ENCODE data around the gene KLKB1.

KLKB1 gene

GRCh38 chr4:186203406-186203805 is 23.9 kb upstream of the KLKB1 start:
- in situ Hi-C loops (cut with HindIII; ENCODE audit: low pct_unique_long_range_greater_than_20kb, low sequenced_read_pairs), result no loop called here
- no peak for DNase-seq (ENCODE audit: low read depth in 1 of 2, low spot score in 1 of 2)
- no peak for TF ChIP-seq JUND (IDR thresholded peaks at IDR 0.05; ENCODE audit: low read depth)

- in situ Hi-C loops (cut with HindIII; ENCODE audit: low pct_unique_long_range_greater_than_20kb, low sequenced_read_pairs), result no loop called here
- TF ChIP-seq JUND (IDR thresholded peaks at IDR 0.05; ENCODE audit: low read depth), result no peak
- no peak for DNase-seq (ENCODE audit: low read depth in 1 of 2, low spot score in 1 of 2)
Observed at GRCh38 chr4:186204103-186204559, 23.2 kb upstream of the KLKB1 start.

GRCh38 chr4:186204686-186205085 is 22.6 kb upstream of the KLKB1 start:
- no peak for DNase-seq (ENCODE audit: low read depth in 1 of 2, low spot score in 1 of 2)
- no peak for TF ChIP-seq JUND (IDR thresholded peaks at IDR 0.05; ENCODE audit: low read depth)
- in situ Hi-C loops (cut with HindIII; ENCODE audit: low pct_unique_long_range_greater_than_20kb, low sequenced_read_pairs), result no loop called here

- in situ Hi-C loops (cut with HindIII; ENCODE audit: low pct_unique_long_range_greater_than_20kb, low sequenced_read_pairs), result no loop called here
- TF ChIP-seq JUND (IDR thresholded peaks at IDR 0.05; ENCODE audit: low read depth), result no peak
- DNase-seq (ENCODE audit: low read depth in 1 of 2, low spot score in 1 of 2), result no peak
Observed at GRCh38 chr4:186205156-186205555, 22.2 kb upstream of the KLKB1 start.

GRCh38 chr4:186216465-186217024 is 10.8 kb upstream of the KLKB1 start:
- TF ChIP-seq JUND (IDR thresholded peaks at IDR 0.05; ENCODE audit: low read depth), result no peak
- no peak for DNase-seq (ENCODE audit: low read depth in 1 of 2, low spot score in 1 of 2)
- in situ Hi-C loops (cut with HindIII; ENCODE audit: low pct_unique_long_range_greater_than_20kb, low sequenced_read_pairs), result no loop called here

- TF ChIP-seq JUND (IDR thresholded peaks at IDR 0.05; ENCODE audit: low read depth), result no peak
- no peak for DNase-seq (ENCODE audit: low read depth in 1 of 2, low spot score in 1 of 2)
- in situ Hi-C loops (cut with HindIII; ENCODE audit: low pct_unique_long_range_greater_than_20kb, low sequenced_read_pairs), result no loop called here
Observed at GRCh38 chr4:186217733-186218293, 9.5 kb upstream of the KLKB1 start.

- in situ Hi-C loops (cut with HindIII; ENCODE audit: low pct_unique_long_range_greater_than_20kb, low sequenced_read_pairs), result no loop called here
- TF ChIP-seq JUND (IDR thresholded peaks at IDR 0.05; ENCODE audit: low read depth), result no peak
- DNase-seq (ENCODE audit: low read depth in 1 of 2, low spot score in 1 of 2), result peak in 1 of 2 experiments; percentile 6
Observed at GRCh38 chr4:186221624-186222023, 5.7 kb upstream of the KLKB1 start.

DNA sequence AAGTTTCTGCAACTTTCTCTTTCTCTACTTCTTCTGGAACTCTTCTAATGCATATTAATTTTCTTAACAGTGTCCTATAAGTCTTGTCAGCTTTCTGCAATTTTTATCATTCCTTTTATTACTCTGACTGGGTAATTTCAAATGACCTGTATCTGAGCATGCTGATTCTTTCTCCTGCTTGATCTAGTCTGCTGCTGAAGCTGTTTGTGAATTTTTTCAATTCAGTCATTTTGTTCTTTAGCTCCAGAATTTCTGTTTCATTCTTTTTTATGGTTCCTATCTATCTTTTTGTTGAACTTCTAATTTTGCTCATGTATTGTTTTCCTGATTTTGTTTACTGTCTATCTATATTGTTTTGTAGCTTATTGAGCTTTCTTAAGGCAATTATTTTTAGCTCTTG is 1.5 kb upstream of the KLKB1 start:
- TF ChIP-seq JUND (IDR thresholded peaks at IDR 0.05; ENCODE audit: low read depth), result no peak
- DNase-seq (ENCODE audit: low read depth in 1 of 2, low spot score in 1 of 2), result no peak
- in situ Hi-C loops (cut with HindIII; ENCODE audit: low pct_unique_long_range_greater_than_20kb, low sequenced_read_pairs), result no loop called here

DNA sequence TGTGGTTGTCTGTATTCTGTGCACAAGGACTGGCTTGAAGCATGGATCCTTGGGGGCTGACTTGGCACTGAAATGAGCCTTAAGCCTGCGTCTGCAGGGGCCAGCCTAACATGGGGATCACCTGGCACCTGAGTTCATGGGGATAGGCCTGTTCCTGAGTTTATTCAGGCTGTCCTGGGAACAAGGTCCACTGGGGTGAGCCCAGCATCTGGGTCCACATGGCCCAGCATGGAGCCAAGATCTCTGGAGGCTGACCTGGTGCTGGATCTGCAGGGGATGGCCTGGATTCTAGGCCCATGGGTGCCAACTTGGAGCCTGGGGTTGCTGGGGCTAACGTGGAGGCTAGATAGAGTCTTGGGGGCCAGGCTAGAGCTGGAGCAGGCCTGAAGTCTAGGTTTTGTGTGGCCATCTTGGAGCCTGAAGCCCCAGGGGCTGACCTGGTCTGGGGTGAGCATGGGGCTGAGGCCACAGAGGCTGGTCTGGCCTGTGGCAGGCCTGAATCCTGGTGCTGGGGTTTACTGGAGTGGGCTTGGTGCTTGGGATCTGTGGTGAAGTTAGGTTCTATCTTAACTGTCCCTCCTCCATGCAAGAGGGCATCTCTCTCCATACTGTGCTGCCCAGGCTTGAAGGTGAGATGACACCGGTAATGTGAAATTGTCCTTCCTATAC is 652 bp upstream of the KLKB1 start:
- in situ Hi-C loops (cut with HindIII; ENCODE audit: low pct_unique_long_range_greater_than_20kb, low sequenced_read_pairs), result no loop called here
- TF ChIP-seq JUND (IDR thresholded peaks at IDR 0.05; ENCODE audit: low read depth), result no peak
- DNase-seq (ENCODE audit: low read depth in 1 of 2, low spot score in 1 of 2), result no peak

DNA sequence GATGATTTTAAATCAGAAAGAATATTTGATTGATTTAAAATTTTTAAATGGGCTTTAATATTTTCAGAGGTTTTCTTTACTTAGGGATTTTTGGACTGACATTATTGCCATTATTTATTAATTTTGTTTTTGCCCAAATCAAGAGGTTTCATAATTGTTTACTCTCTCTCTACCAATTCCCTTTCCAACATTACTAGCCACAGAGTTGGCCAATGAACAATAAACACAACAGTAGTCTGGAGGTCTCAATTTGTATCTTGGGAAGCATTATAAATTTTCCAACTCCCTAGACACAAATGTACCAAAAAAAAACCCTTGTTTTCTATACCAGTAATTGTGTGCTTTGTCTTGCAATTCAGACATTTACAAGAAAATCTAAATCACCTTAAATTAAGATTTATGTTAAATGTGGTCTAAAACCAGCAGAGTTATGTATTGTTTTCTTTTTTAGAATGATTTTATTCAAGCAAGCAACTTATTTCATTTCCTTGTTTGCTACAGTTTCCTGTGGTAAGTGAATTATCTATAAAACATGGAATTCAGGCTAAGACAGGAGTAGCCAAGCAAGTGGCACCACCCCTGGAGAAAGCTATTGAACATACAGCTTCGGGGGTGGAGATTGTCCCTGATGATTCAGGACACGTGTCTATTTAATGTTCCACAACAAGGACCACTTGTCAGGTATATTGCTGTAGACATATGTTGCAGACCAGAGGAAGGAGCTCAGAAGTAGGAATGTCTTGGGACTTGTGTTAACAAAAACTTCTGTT is 622 bp downstream of the KLKB1 start:
- in situ Hi-C loops (cut with HindIII; ENCODE audit: low pct_unique_long_range_greater_than_20kb, low sequenced_read_pairs), result no loop called here
- no peak for DNase-seq (ENCODE audit: low read depth in 1 of 2, low spot score in 1 of 2)
- no peak for TF ChIP-seq JUND (IDR thresholded peaks at IDR 0.05; ENCODE audit: low read depth)

- no peak for DNase-seq (ENCODE audit: low read depth in 1 of 2, low spot score in 1 of 2)
- in situ Hi-C loops (cut with HindIII; ENCODE audit: low pct_unique_long_range_greater_than_20kb, low sequenced_read_pairs), result no loop called here
- TF ChIP-seq JUND (IDR thresholded peaks at IDR 0.05; ENCODE audit: low read depth), result no peak
Observed at GRCh38 chr4:186228514-186228894, 1.2 kb downstream of the KLKB1 start.

GRCh38 chr4:186234367-186234766 is 7.1 kb downstream of the KLKB1 start:
- no peak for TF ChIP-seq JUND (IDR thresholded peaks at IDR 0.05; ENCODE audit: low read depth)
- in situ Hi-C loops (cut with HindIII; ENCODE audit: low pct_unique_long_range_greater_than_20kb, low sequenced_read_pairs), result no loop called here
- no peak for DNase-seq (ENCODE audit: low read depth in 1 of 2, low spot score in 1 of 2)

DNA sequence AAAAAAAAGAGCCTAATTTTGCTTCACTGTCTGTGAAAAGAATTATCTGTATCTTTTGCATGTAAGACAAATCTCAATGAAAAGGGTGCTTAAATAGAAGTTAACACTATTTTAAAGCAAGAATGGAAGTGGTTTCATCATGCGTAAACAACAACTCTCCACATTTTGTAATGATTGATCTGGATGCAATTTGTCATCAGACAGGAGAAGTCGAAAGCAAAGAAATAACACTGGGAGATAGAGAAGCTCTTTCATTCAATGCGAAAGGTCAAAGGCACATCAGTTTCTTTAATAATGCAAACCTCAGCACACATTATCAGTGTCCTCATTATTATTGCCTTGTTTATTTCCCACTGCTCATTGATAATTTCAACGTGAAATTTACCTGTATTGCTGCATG is 8.8 kb downstream of the KLKB1 start:
- TF ChIP-seq JUND (IDR thresholded peaks at IDR 0.05; ENCODE audit: low read depth), result no peak
- in situ Hi-C loops (cut with HindIII; ENCODE audit: low pct_unique_long_range_greater_than_20kb, low sequenced_read_pairs), result no loop called here
- no peak for DNase-seq (ENCODE audit: low read depth in 1 of 2, low spot score in 1 of 2)

Measured in T47D (cell line).